Endothelial cell of umbilical vein (primary cell): Measurements from ENCODE around the gene KLF5. TPM values are rescaled to one million over a fixed set of nuclear protein-coding genes. Genes with fewer than 3 reads are reported as not detected.

Experiments
- BruUV-seq: library from RNA; stranded (reverse); fragments of 400-500 nt; replicated peaks from 2 replicates; lab custom pipeline; 2021; lab: Mats Ljungman, UMichigan
- CTCF ChIA-PET: fragments of 300-600, 350-600 bp; sonication (Branson Sonifier 250); formaldehyde crosslinking; loops from one replicate; lab custom pipeline; 2021; ENCODE audit warnings: antibody characterized with exemption, inconsistent platforms; lab: Charles Lee
- POLR2A ChIA-PET: fragments of 300-600, 350-600 bp; sonication (Branson Sonifier 250); formaldehyde crosslinking; loops from one replicate; lab custom pipeline; 2021; ENCODE audit warnings: antibody characterized with exemption, inconsistent platforms; lab: Charles Lee
- DNase-seq: peaks from one replicate; pipeline ENCODE4 v3.0.0-alpha.2; 2011; ENCODE audit warnings: low read depth, low spot score
- FAIRE-seq: peaks from 2 replicates; lab custom pipeline; 2011; peaks lifted over from hg19 to GRCh38; lab: Jason Lieb, UNC
- H2AFZ ChIP-seq: 2 replicates; pipeline ENCODE4 v1.6.0; 2012; ENCODE audit warnings: low read depth, low read length, control low read depth, inconsistent platforms
- H3K27ac ChIP-seq: 2 replicates; pipeline ENCODE4 v1.5.1; 2011; ENCODE audit warnings: low read depth, mild to moderate bottlenecking, control low read depth, low read length, moderate library complexity; ENCODE audit not compliant: insufficient read depth
- H3K27me3 ChIP-seq, 2 experiments: 2 replicates each; pipeline versions ENCODE4 v1.6.0 to v1.6.1; 2011; ENCODE audit warnings: low read length in 2 of 2, mixed read lengths in 1 of 2; ENCODE audit not compliant: control insufficient read depth in 2 of 2, insufficient read depth in 2 of 2
- H3K36me3 ChIP-seq, 2 experiments: 2 replicates in 1 of 2; 3 replicates in 1 of 2; pipeline ENCODE4 v1.5.1; 2011; ENCODE audit warnings: low read length in 2 of 2, mild to moderate bottlenecking in 1 of 2, moderate library complexity in 1 of 2; ENCODE audit not compliant: control insufficient read depth in 2 of 2, insufficient read depth in 2 of 2; ENCODE audit errors: extremely low read depth in 1 of 2
- H3K4me1 ChIP-seq: 3 replicates; pipeline ENCODE4 v1.5.1; 2011; ENCODE audit warnings: mild to moderate bottlenecking, low read length; ENCODE audit not compliant: control insufficient read depth, insufficient read depth; ENCODE audit errors: extremely low read depth
- H3K4me2 ChIP-seq: 2 replicates; pipeline ENCODE4 v1.6.1; 2011; ENCODE audit warnings: low read length, control low read depth, mixed read lengths; ENCODE audit not compliant: insufficient read depth
- H3K4me3 ChIP-seq, 3 experiments: fragments of 200-600 bp in 1 of 3; sonication (generic), shearing (Covaris generic) in 1 of 3; replicated peaks in 1 of 3; 2 replicates each; pipeline ENCODE4 v1.5.1; 2011 to 2016; ENCODE audit warnings: control low read depth in 3 of 3, low read length in 3 of 3, mild to moderate bottlenecking in 2 of 3, inconsistent platforms in 1 of 3, low read depth in 1 of 3, moderate library complexity in 1 of 3; ENCODE audit not compliant: insufficient read depth in 1 of 3
- H3K79me2 ChIP-seq: 2 replicates; pipeline ENCODE4 v1.6.0; 2012; ENCODE audit warnings: low read length, inconsistent platforms; ENCODE audit not compliant: control insufficient read depth, insufficient read depth
- H3K9ac ChIP-seq: replicated peaks from 2 replicates; pipeline ENCODE3; 2011; ENCODE audit warnings: low read length, control low read depth; ENCODE audit not compliant: insufficient read depth; ENCODE audit errors: extremely low read depth
- H3K9me1 ChIP-seq: replicated peaks from 3 replicates; pipeline ENCODE4 v1.6.0; 2011; ENCODE audit warnings: mild to moderate bottlenecking, low read length; ENCODE audit not compliant: control insufficient read depth, insufficient read depth; ENCODE audit errors: extremely low read depth
- H3K9me3 ChIP-seq: replicated peaks from 2 replicates; pipeline ENCODE4 v1.5.1; 2012; ENCODE audit warnings: low read length, inconsistent platforms; ENCODE audit not compliant: control insufficient read depth, insufficient read depth
- H4K20me1 ChIP-seq: replicated peaks from 2 replicates; pipeline ENCODE3; 2011; ENCODE audit warnings: mild to moderate bottlenecking, low read length; ENCODE audit not compliant: control insufficient read depth, insufficient read depth; ENCODE audit errors: extremely low read depth
- CTCF ChIP-seq, 2 donors: IDR thresholded peaks; 1 replicate in 1 of 2; 2 replicates in 1 of 2; pipeline ENCODE4 v1.5.1; 2011; ENCODE audit warnings: low read length in 2 of 2, mild to moderate bottlenecking in 2 of 2, moderate library complexity in 2 of 2, control low read depth in 1 of 2, inconsistent platforms in 1 of 2, low read depth in 1 of 2; ENCODE audit not compliant: insufficient read depth in 1 of 2; ENCODE audit errors: extremely low read depth in 1 of 2
- EZH2 ChIP-seq: IDR thresholded peaks from 2 replicates; pipeline ENCODE4 v1.6.1; 2012; ENCODE audit warnings: borderline replicate concordance, low read depth, mild to moderate bottlenecking, moderate library complexity, low read length, inconsistent platforms; ENCODE audit not compliant: severe bottlenecking
- FOS ChIP-seq: IDR thresholded peaks from 2 replicates; pipeline ENCODE4 v1.6.1; 2011; ENCODE audit warnings: mild to moderate bottlenecking, low read length, moderate library complexity, borderline replicate concordance; ENCODE audit not compliant: insufficient read depth
- GATA2 ChIP-seq: IDR thresholded peaks from 2 replicates; pipeline ENCODE4 v1.7.0; 2011; ENCODE audit warnings: low read depth, mild to moderate bottlenecking, moderate library complexity, mixed read lengths, low read length; ENCODE audit not compliant: insufficient read length, insufficient read depth
- JUN ChIP-seq: IDR thresholded peaks from 2 replicates; pipeline ENCODE4 v1.6.1; 2011; ENCODE audit warnings: borderline replicate concordance, low read depth; ENCODE audit not compliant: insufficient read length, insufficient read depth
- MAX ChIP-seq: IDR thresholded peaks from 2 replicates; pipeline ENCODE4 v1.6.1; 2011; ENCODE audit not compliant: insufficient read depth, insufficient read length
- MYC ChIP-seq: IDR thresholded peaks from one replicate; pipeline ENCODE4 v1.6.1; 2011; ENCODE audit warnings: mild to moderate bottlenecking, low read depth, low read length
- POLR2A ChIP-seq: IDR thresholded peaks from 2 replicates; pipeline ENCODE4 v1.6.1; 2012; ENCODE audit warnings: low read depth, mild to moderate bottlenecking, control low read depth, low read length
- POLR2AphosphoS5 ChIP-seq: IDR thresholded peaks from 2 replicates; pipeline ENCODE4 v1.6.1; 2012; ENCODE audit warnings: low read depth, mild to moderate bottlenecking, control low read depth, low read length, moderate library complexity; ENCODE audit not compliant: insufficient read depth
- dilution Hi-C: fragments of 300-500 bp; cut with MboI; formaldehyde crosslinking; loops from one replicate; pipeline ENCODE4 v1.15.0; 2019; ENCODE audit warnings: low sequenced_read_pairs; ENCODE audit not compliant: extremely low pct_ligation_motif_present
- intact Hi-C: fragments of 100-400 bp; cut with micrococcal nuclease; formaldehyde crosslinking; loops from one replicate; pipeline ENCODE4 v1.10.0; 2022
- polyA plus RNA-seq, 4 experiments: library from polyadenylated mRNA; depleted of rRNA in 3 of 4; stranded (reverse) in 3 of 4; unstranded in 1 of 4; fragments of >200 nt; gene quantifications; 2 replicates each; pipeline versions ENCODE4 v1.2.1 to v1.2.3, GENCODE V29; 2011 to 2012; ENCODE audit warnings: missing spikeins in 1 of 4
- total RNA-seq: library from RNA; stranded (reverse); gene quantifications from 2 replicates; pipeline ENCODE4 v1.2.3, GENCODE V29; 2021

The KLF5 gene
- total and polyA plus RNA-seq, 2 donors (not counting 3 experiments of a cell fraction or from before 2014, with no cell fraction given), result 1.7 to 4.0 TPM

GRCh38 chr13:73109969-73110368 is 51.2 kb downstream of the KLF5 start:
- H4K20me1 ChIP-seq, result no peaks in the 10 kb centered on the region
- H3K36me3 ChIP-seq, result no peaks in the 10 kb centered on the region
- no peak for DNase-seq
- no peak overlapping the region for H3K4me3 ChIP-seq
- dilution Hi-C loops, result no loop called here
- H3K4me2 ChIP-seq, result no peak overlapping the region
- H3K9ac ChIP-seq, result no peak overlapping the region
- H3K27me3 ChIP-seq, result no peaks in the 10 kb centered on the region
- TF ChIP-seq JUN, result no peak
- no peak for TF ChIP-seq MAX
- no peak for TF ChIP-seq POLR2A
- no peak for TF ChIP-seq FOS
- no peak for TF ChIP-seq POLR2AphosphoS5
- no peak for TF ChIP-seq MYC
- ChIA-PET POLR2A (interaction anchor here (0.6 kb wide), 1 partner anchor 16 kb away, joined by 3 read pairs; no protein-coding TSS in a partner anchor), CTCF (interaction anchor here (1.4 kb wide), 1 partner anchor 11 kb away, joined by 5 read pairs; no protein-coding TSS in a partner anchor)
- H3K9me1 ChIP-seq, result no peaks in the 10 kb centered on the region
- no TSS peak for BruUV-seq
- no peaks in the 10 kb centered on the region for H3K4me1 ChIP-seq
- no peak overlapping the region for H3K27ac ChIP-seq
- H3K79me2 ChIP-seq, result no peaks in the 10 kb centered on the region
- no peak for FAIRE-seq
- H2AFZ ChIP-seq, result no peak overlapping the region
- intact Hi-C loops, result no loop called here
- H3K9me3 ChIP-seq, result no peaks in the 10 kb centered on the region

GRCh38 chr13:73110814-73111213 is 52.0 kb downstream of the KLF5 start:
- Histone ChIP-seq H3K4me2 (no peak overlapping the region), H2AFZ (no peak overlapping the region), H3K4me1 (no peaks in the 10 kb centered on the region), H3K9ac (no peak overlapping the region), H4K20me1 (no peaks in the 10 kb centered on the region), H3K4me3 (no peak overlapping the region), H3K79me2 (no peaks in the 10 kb centered on the region), H3K9me3 (no peaks in the 10 kb centered on the region), H3K36me3 (no peaks in the 10 kb centered on the region), H3K27ac (no peak overlapping the region), H3K27me3 (no peaks in the 10 kb centered on the region), H3K9me1 (no peaks in the 10 kb centered on the region)
- CTCF ChIA-PET, result interaction anchor here (1.4 kb wide), 1 partner anchor 12 kb away, joined by 5 read pairs; no protein-coding TSS in a partner anchor
- POLR2A ChIA-PET, result interaction anchor here (0.6 kb wide), 1 partner anchor 17 kb away, joined by 3 read pairs; no protein-coding TSS in a partner anchor
- TF ChIP-seq POLR2A (no peak), EZH2 (no peak), MYC (no peak), POLR2AphosphoS5 (no peak), GATA2 (no peak), CTCF (IDR thresholded peaks at IDR 0.05; ENCODE audit: extremely low read depth in 1 of 2, insufficient read depth in 1 of 2, low read depth in 1 of 2, low read length in 2 of 2) (no peak), JUN (no peak), FOS (no peak), MAX (no peak)
- no peak for FAIRE-seq
- intact Hi-C loops (no loop called here), dilution Hi-C loops (no loop called here)
- DNase-seq, result no peak
- no TSS peak for BruUV-seq
